ENCODE data around the gene ATP6V1G3.

DNA sequence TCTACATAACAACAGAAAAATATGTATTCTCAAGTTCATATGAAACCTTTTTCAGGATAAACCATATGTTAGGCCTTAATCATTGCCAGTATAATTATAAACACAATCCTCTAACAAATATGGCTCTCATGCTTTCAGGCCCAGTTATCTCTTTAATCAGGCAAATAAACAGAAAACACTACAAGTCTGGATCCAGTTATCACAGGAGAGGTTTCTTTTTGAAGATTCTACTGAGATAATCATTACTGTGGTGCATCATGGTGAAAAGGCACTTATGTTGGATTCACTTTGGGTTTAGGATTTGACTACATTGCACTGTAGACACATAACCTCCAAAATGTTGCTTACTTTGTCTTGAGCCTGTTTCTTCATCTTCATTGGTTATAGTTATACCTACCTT lies 8.4 kb upstream of the ATP6V1G3 start:
- TF ChIP-seq, protein P1, sequence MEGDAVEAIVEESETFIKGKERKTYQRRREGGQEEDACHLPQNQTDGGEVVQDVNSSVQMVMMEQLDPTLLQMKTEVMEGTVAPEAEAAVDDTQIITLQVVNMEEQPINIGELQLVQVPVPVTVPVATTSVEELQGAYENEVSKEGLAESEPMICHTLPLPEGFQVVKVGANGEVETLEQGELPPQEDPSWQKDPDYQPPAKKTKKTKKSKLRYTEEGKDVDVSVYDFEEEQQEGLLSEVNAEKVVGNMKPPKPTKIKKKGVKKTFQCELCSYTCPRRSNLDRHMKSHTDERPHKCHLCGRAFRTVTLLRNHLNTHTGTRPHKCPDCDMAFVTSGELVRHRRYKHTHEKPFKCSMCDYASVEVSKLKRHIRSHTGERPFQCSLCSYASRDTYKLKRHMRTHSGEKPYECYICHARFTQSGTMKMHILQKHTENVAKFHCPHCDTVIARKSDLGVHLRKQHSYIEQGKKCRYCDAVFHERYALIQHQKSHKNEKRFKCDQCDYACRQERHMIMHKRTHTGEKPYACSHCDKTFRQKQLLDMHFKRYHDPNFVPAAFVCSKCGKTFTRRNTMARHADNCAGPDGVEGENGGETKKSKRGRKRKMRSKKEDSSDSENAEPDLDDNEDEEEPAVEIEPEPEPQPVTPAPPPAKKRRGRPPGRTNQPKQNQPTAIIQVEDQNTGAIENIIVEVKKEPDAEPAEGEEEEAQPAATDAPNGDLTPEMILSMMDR (IDR thresholded peaks at IDR 0.05) = no peak
- no peak for TF ChIP-seq POLR2A (IDR thresholded peaks at IDR 0.05)
- no peak for TF ChIP-seq POLR2AphosphoS5 (IDR thresholded peaks at IDR 0.05)
- no peak for TF ChIP-seq EP300 (IDR thresholded peaks at IDR 0.05)

Data from sigmoid colon (tissue), 4 donors.